NCI-H2029 (cell line): ENCODE measurements around the gene PRELP.
A peak's percentile ranks its signal among the peaks of the same experiment; 100 is the strongest.
"Not testable (repeated sequence)": the region's sequence is repeated elsewhere in the genome, so short reads cannot be mapped to it uniquely, and the experiment has no call there.

Source experiments
- DNase-seq: peaks from one replicate; lab custom pipeline; 2025; lab: John Stamatoyannopoulos, UW

PRELP gene

DNA sequence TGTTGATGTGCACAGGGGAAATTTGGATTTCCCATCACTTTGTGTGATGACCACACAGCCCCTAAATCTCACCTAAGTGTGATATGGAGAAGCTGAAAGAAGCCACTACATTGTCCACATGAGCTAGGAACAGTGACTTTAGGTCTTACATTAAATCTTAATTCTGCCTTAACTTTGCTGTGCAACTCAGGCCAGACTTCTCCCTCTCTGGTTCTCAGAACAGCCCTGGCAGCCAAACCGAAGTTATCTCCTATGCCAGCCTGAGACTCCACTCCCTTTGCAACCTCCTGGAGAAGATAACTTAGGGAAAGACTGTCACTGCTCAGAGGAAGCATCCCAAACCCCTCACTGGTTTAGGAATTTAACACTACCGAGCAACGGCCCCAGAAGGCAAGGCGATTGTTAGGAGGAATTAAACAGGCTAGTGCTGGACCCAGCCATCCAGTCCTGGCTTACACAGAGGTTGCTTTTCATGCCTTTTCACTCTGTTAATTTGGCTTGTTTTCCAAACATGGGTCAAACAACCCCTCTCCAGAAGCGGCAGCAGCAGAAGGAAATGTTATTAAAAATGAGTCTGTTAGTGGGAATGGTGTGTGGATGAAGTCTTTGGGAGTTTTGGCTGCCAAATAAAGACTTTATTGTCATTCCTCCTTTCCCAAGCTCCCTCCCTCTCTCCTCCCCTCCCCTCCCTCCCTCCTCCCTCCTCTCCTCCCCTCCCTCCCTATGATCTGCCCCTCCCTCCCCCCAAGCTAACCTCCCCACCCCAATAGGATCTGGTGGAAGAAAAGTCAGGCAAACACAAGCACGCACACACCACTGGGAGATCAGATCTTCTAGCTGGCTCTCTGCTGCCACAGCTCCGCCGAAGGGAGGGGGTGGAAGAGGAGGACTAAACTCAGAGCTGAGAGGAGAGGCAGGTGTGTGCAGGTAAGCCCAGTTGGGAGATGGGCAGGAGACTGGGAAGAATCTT lies at the start of gene PRELP:
Gene PRELP (plus strand): TSS at position 795 of the 970 bp plus-strand sequence. CDS start 7,379 bp downstream, outside the sequence.
- no peak for DNase-seq

GRCh38 chr1:203426366-203426765 lies 49.2 kb upstream of the PRELP start:
- DNase-seq: no peak

DNA sequence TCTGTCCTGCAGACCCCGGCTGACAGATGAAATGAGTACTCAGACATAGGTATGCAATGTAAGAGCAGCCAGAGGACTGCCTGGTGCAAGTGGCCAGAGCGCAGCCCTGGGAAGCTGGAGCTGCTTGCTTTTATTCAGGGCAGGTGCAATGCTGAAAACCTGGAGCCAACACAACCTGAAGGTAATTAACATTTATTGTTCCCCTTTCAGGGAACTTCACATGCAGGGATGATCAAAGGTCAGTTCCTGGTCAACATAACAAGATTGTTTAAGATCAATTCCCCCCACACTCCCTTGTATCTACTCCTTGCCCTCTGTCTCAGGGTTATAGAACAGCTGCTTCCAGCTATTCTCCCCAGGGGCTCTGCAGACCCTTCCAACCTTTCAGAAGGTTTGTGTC lies 48.7 kb upstream of the PRELP start:
- DNase-seq: no peak

- no peak for DNase-seq
These were observed 48.2 kb upstream of the PRELP start for GRCh38 chr1:203427451-203427850.

DNA sequence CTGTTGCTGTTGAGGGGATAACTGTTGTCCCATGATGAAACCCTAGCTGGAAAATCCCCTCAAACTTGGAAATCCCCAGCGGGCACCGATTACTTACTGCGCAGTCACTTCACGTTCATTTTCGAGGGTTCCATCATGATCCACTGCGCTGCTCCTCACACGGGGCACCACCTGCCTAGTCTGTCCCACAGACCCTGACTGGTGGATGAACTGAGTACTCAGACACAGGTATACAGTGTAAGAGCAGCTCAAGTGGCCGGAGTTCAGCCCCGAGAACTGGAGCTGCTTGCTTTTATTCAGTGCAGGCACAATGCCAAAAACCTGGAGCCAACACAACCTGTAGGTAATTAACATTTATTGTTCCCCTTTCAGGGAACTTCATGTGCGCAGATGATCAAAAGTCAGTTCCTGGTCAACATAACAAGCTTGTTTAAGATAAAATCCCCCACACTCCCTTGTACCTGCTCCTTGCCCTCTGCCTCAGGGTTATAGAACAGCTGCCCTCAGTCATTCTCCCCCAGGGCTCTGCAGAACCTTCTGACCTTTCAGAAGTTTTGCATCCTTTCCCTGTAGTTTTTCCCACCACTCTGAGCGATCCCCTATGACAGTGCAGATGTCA lies 46.5 kb upstream of the PRELP start:
- peak; percentile 67 for DNase-seq

DNA sequence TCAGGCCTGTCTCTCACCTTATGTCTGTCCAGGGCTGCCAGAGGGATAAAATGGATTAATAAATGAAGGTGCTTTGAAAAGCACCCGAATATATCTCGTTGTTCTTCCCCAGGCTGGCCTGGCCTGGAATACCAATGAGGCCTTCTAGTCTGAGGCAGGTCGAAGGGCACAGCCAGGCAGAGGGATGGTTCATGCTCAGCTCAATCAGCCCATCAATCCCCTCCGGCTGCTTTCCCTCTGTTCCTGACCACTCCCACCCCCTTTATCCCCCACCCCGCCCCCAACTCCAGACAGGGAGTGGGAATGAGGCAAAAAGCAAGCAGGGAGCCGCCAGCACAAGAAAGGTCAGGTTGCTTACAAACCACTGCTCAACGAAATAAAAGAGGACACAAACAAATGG lies 40.0 kb upstream of the PRELP start:
- DNase-seq: no peak

DNA sequence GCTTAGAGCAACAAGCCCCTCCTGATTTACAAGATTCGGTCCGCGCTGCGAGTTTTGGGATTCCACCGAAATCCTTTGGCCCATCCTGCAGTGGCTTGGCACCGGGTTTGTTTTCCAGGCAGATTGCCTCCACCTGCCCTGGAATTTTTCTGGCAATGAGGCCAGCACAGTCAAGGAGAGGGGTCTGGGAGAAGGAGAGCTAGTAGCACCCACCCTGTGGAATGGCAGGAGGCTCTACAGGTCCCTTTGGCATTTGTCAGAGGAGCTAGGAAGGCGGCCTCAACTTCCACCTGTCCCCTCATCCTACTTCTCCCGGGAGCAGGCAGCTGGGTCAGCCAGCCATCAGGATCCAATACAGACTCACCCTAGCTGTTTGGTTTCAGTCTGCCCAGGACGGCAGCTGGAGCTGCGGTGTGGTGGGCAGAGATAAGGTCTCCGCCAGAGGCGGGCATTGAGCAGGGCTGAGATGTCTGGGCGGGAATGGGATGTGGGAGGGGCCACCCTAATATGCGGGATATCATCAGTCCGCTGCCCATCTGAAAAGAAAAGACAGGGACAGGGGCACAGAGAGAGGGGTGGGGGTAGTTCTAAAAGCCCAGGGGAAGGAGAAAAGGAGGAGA lies 37.8 kb upstream of the PRELP start:
- DNase-seq: no peak

- DNase-seq: no peak
These were observed 36.4 kb upstream of the PRELP start for GRCh38 chr1:203439131-203439730.

- no peak for DNase-seq
These were observed 34.8 kb upstream of the PRELP start for GRCh38 chr1:203440771-203441170.

- no peak for DNase-seq
These were observed 33.8 kb upstream of the PRELP start for GRCh38 chr1:203441766-203442165.

DNA sequence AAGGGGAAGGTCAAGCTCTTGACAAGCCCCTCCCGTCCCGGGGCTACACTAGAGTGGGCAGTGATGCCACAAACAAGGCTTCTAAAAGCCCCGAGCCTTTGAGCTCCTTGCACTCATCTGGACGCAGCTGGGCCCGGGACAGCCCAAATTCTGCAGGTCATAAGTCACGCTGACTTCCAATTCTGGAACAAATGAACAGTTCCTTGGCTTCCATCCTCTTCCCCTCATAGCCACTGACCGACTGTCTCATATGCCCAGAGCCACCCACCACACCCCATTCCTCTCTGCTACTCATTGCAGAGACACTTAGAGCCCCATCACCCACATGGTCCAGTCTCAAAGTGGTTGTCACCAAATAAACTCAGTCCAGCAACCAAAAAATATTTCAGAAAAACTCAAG lies 32.8 kb upstream of the PRELP start:
- no peak for DNase-seq

- no peak for DNase-seq
These were observed 32.3 kb upstream of the PRELP start for GRCh38 chr1:203443296-203443695.

DNA sequence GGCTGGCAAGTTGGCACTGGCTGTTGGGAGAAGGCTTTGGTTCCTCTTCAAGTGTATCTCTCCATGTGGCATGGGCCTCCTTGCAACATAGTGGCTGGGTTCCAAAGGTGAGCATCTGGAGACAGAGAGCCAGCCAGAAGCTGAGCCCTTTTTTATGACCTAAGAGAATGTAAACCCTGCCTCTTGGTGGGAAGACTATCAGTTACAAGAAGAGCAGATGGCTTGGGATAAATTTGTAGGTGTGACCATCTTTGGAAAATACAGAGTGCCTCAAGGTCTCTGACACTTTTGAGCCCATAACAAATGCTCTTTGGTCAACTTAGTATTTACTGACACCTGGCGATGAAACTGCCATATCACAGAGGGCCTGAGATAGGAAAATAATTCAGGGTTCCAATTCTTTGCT lies 31.4 kb upstream of the PRELP start:
- DNase-seq: no peak

DNA sequence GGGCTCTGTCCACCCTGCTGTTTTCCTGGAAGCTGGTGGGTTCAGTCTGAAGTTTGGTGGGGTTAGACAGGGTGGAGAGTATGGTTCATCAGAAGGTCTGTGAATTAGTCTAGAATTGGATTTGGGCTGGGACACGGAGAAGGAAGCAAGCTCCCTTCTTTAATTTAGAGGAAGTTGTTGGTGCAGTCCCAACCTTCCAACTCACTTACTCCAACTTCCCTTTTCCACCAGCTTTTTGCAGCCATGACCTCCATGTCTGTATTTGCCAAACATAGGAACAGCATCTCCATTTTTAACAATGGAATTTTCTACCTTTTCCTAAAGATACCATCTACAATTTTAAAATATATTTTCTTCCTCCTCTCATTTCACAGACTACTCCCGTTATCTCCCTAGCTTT lies 28.5 kb upstream of the PRELP start:
- DNase-seq: no peak

DNA sequence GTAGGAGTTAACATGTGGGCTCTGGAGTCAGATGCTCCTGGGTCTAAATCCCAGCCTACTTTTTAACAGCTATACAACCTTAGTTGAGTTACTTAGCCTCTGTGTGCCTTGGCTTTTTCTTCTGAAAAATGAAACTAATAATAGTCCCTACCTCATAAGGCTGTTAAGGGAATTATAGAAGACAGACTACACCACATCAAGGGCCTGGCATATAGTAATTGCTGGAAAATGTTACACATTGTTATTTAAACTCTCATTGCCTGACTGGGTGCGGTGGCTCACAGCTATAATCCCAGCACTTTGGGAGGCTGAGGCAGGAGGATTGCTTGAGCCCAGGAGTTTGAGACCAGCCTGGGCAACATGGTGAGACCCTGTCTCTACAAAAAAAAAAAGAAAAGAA lies 28.0 kb upstream of the PRELP start:
- DNase-seq: not testable (repeated sequence)

DNA sequence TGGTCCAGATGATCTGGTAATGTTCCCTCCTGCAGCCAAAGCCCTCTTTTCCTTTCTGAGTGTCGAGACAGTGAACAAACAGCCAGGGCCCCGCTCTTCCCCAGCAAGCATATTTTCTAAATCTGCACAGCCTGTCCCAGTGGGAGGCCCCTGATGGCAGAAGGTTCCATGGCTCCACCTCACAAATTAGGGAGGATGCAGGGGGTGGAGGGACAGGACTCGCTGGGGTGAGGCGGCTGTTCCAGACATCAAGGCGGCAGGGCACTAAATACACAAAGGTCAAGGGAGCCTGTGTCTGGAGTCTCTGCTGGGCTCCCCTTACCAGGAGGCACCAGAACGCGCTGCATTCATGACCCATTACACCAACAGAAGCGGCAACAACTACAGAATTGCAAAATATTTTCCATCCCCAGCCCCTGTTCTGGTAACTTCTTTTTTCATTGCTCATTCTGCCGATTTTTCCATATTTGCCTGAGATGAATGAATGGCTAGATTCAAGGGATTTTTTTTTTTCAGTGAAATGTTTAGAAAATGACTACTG lies 27.0 kb upstream of the PRELP start:
- no peak for DNase-seq

DNA sequence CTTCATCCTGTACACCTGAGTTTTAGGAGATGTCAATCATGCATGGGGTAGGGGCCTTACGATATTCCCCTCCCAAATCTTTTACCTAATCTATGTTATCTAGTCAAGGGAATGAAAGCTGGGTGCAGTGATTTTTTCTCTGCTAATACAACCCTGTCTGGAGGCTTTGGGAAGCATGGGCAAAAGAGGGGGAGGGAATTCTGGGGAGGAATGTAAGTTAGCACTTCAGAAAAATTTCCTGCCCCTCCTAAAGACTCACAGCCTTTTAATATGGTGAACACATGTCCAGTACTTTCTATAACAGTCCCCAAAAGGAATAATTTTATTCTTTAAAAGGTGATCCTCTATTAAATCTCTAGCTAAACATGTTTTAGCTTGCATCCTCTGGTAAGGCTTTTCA lies 25.6 kb upstream of the PRELP start:
- no peak for DNase-seq

DNA sequence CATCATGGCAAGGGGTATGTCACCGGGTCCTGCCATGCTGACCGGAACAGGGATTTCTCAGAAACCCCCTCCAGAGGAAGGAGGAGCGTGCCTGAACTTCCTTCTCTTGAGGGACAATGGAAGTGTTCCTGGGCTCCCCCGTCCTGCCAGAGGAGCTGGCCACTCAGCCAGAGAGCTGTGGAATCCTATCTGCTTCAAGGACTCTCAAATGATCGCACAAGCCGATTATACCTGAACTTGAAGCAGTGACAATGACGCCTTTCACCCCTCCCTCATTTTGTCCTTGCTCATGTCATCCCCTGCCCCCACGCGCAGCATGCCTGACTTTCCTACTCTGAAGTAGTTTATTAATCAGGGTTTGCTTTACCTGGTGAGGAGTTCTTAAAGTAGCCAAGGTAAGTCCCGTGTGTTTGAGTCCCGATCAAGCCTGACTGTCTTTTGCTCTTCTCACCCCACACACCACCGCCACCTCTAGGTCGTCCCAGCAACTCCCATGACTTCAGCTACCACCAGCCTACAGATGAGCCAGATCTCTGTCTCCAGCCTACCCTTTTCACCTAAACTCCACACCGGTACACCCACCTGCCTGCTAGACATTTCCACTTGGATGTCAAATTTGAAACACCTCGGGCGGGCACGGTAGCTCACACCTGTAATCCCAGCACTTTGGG lies 25.0 kb upstream of the PRELP start:
- DNase-seq: no peak

DNA sequence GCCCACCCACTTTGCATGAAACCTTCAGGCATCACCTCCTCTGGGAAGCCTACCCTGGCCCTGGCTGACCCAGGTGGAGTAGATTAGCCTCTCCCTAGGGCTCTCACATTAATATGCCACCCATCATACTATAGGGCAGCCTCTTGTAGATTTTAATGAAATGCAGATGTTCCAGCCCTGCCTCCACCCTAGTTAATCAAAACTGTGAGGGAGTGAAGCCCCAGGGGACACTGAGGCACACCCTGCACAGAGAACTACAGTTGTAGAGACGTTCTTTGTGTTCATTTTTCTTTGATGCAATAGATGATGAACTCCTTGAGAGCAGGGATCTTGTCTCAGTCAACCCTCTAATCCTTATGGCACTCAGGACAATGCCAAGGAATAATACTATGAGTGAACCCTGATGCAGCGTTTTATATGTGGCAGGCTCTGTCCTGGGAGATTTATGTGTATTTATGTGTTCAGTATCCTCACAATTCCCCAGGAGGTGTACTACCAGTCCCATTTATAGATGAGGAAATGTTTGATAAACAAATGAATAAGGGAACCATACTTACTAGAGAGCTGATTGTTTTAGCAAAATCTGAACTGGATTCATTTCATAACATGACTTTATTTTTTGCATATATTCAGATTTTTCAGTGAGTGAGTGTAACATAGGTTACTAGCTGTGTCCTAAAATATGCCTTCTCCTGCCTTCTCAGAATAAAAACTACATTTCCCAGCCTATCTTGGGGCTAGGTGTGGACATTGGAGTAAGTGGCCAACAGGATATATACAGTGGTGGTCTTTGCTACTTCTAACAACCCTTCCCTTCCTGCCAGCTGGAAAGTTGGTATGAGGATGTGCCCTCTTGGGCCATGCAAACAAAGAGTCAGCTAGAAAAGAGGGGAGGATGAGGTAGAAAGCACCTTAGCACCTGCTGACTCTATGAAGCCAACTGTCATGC lies 23.5 kb upstream of the PRELP start:
- DNase-seq: no peak

DNA sequence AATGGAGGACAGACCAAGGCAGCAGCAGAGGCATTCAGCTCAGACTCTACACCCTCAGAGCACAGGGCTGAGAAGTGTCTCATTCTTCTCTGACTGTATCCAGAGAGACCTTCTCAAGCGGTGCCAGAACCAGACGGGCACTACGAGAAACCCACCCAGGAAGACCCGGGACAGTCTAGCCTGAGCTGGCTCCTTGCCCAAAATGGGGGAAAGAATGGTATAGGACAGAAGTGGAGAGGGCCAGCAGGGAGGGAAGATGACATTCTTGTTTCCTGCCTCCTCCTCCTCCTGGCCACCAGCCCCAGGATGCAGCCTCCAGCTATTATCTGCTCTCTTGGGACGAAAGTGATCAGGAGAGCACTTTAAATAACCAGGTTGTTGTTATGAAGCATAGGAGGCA lies 22.6 kb upstream of the PRELP start:
- DNase-seq: no peak

GRCh38 chr1:203453616-203454015 lies 22.0 kb upstream of the PRELP start:
- DNase-seq: no peak
